CD4-positive, alpha-beta T cell treated with Interleukin-4 for 4 hours (primary cell): ENCODE data around the gene GRIA1.
"Not testable (repeated sequence)": the region's sequence is repeated elsewhere in the genome, so short reads cannot be mapped to it uniquely, and the experiment has no call there.

Experiments
- DNase-seq: peaks from one replicate; pipeline ENCODE4 v3.0.0-alpha.2; 2020

Gene GRIA1

GRCh38 chr5:153792305-153792704, 301.8 kb downstream of the GRIA1 start:
- no peak for DNase-seq

GRCh38 chr5:153793699-153794098, 303.2 kb downstream of the GRIA1 start:
- DNase-seq: no peak

DNA sequence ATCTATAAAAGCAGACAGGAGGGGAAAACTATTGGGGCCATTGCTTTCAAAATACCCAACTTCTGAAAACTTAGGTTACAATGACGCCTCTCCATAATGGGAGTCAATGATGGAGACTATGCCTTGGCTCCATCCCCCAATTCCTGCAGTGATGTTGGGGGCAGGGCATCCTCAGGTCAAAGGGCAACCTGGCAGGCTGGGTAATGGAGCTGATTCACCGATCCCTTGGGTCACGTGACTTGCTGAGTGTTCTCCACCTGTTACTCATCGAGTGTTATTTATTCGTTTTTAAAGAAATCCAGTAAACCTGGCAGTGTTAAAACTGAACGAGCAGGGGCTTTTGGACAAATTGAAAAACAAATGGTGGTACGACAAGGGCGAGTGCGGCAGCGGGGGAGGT, 303.9 kb downstream of the GRIA1 start:
- DNase-seq: no peak

- DNase-seq: no peak
These were observed 306.1 kb downstream of the GRIA1 start for GRCh38 chr5:153796527-153796926.

- DNase-seq: no peak
These were observed 307.0 kb downstream of the GRIA1 start for GRCh38 chr5:153797484-153797883.

DNA sequence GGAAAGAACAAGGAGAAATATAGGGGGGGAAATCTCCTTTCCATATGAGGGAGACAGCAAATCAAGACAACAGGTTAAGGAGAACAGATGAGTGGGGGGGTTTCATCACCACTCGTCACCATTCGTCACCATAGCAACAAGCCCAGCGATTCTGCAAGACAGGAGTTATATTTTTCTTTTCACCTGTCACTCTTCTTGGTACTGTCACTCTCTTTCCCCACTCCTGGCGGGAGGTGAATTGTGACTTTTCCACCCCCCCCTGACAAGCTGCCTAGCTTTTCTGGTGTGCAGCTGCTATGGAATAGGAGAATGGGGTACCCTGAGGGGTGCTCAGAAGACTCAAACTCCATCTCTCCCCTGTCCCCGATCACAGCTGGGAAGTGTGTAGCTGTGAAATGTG, 308.4 kb downstream of the GRIA1 start:
- DNase-seq: no peak

GRCh38 chr5:153799466-153799865, 309.0 kb downstream of the GRIA1 start:
- no peak for DNase-seq

- DNase-seq: no peak
These were observed 311.8 kb downstream of the GRIA1 start for GRCh38 chr5:153802050-153802821.

GRCh38 chr5:153807801-153808200, 317.3 kb downstream of the GRIA1 start:
- no peak for DNase-seq

GRCh38 chr5:153809166-153809565, 318.7 kb downstream of the GRIA1 start:
- no peak for DNase-seq

DNA sequence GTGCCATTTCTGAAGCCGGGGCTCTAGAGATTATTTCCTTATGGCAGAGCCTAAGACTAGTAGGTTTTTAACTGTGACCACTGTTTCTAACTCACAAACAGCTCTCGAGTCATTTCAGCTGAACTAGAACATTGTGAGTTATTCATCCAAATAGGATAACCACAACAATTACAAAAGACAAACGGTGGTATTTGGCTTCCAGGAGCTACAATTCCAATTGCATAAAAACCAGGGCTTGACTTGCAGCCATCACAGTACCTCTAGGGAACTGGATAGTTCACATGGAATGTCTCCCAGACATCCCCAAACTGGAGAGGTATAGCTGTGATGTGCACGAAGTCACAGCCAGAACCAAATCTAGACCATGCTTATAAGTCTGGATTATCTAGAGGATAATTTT, 323.4 kb downstream of the GRIA1 start:
- DNase-seq: no peak

GRCh38 chr5:153816870-153817269, 326.4 kb downstream of the GRIA1 start:
- DNase-seq: no peak

GRCh38 chr5:153818626-153819025, 328.2 kb downstream of the GRIA1 start:
- no peak for DNase-seq

DNA sequence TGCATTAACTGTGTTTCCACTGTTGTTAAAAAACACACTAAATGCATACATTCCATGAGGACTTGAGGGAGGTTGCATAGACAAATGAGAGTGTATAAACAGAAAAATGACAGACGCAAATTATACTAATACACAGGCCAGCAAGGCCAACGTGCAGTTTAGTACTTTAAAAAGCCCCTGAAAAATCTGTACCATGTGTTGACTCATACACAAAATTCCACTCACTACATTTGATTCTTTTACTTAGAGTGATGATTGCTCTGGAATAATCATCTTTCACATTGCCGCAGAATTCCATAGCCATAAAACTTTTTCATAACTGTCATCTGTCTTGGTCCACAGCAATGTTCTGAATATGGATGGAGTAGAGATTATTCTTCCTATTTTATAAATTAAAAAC, 332.6 kb downstream of the GRIA1 start:
- no peak for DNase-seq

GRCh38 chr5:153824909-153825308, 334.4 kb downstream of the GRIA1 start:
- DNase-seq: no peak

DNA sequence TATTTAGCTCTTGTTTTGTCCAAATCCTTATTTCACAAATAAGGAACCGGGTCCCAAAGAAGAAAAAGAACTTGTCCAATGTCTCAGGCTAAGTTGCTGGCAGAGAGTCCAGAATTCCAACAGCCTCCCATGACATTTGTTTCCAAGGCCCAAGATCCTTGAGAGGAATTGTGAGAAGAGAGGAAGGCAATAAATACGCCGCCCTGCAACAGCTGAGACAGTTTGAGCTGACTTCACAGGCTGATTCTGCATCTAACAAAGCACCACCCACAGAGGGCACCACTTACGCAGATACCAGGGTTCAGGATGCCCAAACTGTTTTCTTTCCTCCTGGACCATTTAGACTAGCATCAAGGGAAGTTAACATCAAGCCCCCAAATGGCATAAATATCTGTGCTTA, 336.9 kb downstream of the GRIA1 start:
- no peak for DNase-seq

DNA sequence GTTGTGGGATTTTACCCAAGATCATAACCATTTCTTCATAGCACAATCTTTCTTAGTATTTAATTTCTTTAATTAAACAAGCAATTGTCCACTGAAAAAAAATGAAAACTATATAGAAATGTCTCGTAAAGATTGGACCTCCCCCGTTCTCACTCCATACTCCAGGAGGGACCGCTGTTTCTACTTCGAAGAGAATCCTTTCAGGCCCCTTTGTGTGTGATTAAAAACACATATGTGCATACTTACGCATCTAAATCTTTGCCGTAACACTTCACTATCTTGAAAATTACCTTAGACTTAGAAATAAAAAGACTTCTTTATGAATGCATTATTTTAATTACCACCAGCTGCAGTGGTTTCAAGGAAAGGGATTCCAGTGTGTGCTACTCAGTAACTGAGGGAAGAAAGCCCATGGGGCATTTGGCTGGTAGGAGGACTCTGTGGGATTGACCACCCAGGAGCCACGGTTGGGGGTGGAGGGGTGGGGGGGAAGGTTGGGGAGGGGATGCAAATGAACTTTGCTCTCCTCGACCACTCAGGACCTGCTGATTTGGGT, 339.1 kb downstream of the GRIA1 start:
- no peak for DNase-seq

DNA sequence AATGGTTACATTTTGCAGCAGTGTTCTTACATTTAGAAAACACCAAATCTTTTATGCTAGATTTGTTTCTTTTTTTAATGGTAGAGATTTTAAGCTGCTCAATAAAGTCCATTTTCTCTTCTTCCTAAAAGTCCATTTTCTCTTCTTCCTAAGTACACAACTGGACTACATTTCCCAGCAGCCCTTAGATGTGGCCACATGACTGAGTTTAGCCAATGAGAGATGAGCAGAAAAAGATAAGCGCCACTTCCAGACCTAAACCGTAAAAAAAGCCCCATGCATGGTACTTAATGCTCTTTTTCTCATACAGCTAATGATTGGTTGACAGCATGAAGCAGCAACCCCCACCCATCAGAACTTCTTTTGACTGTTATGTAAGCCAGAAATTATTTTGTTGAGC, 341.5 kb downstream of the GRIA1 start:
- DNase-seq: no peak

- no peak for DNase-seq
These were observed 345.5 kb downstream of the GRIA1 start for GRCh38 chr5:153835891-153836515.

DNA sequence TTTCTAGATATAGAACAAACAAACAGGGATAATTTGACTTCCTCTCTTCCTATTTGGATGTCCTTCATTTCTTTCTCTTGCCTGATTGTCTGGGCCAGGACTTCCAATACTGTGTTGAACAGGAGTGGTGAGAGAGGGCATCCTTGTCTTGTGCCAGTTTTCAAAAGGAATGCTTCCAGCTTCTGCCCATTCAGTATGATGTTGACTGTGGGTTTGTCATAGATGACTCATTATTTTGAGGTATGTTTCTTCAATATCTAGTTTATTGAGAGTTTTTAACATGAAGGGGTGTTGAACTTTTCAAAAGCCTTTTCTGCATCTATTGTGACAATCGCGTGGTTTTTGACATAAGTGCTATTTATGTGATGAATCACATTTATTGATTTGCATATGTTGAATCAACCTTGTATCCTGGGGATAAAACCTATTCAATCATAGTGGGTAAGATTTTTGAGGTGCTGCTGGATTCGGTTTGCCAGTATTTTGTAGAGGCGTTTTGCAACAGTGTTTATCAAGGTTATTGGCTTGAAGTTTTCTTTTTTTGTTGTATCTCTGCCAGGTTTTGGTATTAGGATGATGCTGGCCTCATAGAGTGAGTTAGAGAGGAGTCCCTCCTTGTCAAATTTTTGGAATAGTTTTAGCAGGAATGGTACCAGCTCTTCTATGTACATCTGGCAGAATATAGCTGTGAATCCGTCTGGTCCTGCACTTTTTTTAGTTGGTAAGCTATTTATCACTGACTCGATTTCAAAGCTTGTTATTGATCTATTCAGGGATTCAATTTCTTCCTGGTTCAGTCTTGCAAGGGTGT, 359.0 kb downstream of the GRIA1 start:
- DNase-seq: not testable (repeated sequence)

GRCh38 chr5:153860195-153860886, 369.9 kb downstream of the GRIA1 start:
- DNase-seq: no peak

DNA sequence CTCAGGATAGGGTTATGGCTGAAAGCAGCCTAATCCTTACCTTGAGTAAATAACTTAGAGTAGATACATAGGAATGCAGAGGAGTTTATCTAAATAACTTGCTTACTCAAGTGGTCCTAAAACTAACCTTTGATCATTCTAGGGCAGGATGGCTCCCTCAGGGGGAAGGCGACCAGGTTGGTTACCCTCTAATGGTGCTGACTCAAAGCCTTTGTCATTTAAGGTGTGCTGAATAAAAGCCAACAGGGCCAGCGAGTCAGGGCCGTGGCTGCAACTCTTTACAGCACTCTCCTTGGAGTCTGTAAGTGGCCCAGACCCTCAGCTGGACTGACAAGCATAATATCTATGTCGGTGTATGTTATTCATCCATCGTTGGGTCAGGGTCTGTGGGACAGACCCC, 372.4 kb downstream of the GRIA1 start:
- not testable (repeated sequence) for DNase-seq
